NCI-H524 (cell line): ENCODE results near the gene ERN1.
"Not testable (repeated sequence)": the region's sequence is repeated elsewhere in the genome, so short reads cannot be mapped to it uniquely, and the experiment has no call there.

Experiments used
- DNase-seq, 2 experiments: peaks; one replicate each; lab custom pipeline; 2025; lab: John Stamatoyannopoulos, UW

ERN1 gene

DNA sequence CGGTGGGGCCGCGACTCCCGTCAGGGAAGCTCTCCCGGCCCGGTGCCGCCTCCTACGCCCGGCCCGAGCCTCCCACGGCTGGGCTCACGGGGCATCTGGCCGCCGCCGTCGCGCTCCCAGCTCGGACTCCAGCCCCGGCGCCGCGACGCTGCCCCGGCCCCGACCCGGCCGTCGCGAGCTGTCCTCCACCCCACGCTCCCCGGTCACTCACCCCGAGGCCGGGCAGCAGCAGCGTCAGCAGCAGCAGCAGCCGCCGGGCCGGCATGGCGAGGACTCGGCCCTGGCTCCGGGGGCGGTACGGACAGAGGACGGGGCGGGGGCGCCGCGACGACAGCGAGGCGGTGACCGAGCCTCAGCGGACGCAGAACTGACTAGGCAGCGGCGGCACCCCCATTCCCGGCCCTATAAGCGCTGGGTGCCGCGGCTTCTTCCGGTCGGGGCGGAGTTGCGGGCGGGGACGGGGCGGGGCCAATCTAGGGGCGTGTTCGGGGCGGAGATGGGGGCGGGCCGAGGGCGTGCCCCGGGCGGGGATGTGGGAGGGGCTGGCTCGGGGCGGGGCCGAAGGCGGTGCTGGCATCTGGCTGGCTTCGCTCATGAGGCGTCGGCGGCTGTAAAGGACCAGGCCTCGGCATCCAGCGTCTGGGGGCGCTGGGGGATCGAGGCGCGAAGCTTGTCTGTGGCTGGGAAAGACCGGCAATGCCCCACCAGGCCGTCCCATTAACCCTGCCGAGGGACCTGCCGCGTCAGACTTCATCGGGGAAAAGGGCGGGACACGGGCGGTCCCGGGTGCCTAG is at the start of gene ERN1:
TSS of gene ERN1 (minus strand) at position 380 of the 794 bp plus-strand sequence. CDS start at position 265, 115 bp downstream.
- DNase-seq: peak; percentile 84 to 88

DNA sequence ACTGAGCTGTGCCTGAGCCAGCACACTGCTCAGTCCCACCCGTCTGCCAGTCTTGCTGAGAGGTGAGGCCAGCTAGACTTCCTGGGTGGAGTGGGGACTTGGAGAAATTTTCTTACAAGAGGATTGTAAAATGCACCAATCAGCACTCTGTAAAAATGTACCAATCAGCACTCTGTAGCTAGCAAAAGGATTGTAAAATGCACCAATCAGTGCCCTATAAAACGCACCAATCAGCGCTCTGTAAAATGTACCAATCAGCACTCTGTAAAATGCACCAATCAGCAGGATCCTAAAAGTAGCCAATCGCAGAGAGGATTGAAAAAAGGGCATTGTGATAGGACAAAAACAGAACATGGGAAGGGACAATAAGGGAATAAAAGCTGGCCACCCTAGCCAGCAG is 49.1 kb upstream of the ERN1 start:
- not testable (repeated sequence) for DNase-seq

DNA sequence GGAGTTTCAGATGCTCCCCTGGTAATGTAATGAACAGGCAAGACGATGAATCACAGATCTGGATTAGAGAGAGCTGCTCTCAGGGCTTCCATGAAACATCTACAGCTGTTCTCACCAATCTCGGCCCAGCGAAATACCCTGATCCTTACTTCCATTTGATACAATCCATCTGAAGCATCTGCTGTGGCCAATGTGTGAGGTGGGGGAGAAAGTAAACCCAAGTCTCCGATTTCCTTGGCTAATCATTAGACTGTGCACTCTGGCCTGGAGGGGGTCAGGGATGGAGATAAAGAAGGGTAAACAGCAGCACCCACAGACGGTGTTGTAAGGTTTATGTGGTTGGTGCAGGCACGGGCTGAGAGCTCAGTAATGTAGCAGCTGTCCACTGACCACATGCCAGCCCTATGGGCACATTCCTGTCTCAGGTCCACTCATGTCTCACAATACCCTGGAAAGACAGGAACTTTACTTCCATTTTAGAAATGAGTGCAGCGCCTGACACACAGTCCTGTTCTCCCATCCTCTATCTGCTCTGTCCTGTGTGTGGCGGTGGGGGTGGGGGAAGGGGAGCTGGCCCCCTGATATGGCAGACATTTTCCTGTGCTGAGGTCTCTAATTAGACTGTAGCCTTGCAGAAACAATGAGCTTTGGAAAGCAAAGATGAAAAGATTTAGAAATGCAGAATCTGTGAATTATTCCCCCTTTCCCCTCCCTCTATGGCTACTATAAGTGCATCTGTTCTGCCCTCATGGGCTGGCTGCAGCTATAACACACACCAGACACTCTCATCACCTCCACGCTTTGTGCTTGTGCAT is 48.3 kb upstream of the ERN1 start:
- DNase-seq: peak; percentile 34 to 81

DNA sequence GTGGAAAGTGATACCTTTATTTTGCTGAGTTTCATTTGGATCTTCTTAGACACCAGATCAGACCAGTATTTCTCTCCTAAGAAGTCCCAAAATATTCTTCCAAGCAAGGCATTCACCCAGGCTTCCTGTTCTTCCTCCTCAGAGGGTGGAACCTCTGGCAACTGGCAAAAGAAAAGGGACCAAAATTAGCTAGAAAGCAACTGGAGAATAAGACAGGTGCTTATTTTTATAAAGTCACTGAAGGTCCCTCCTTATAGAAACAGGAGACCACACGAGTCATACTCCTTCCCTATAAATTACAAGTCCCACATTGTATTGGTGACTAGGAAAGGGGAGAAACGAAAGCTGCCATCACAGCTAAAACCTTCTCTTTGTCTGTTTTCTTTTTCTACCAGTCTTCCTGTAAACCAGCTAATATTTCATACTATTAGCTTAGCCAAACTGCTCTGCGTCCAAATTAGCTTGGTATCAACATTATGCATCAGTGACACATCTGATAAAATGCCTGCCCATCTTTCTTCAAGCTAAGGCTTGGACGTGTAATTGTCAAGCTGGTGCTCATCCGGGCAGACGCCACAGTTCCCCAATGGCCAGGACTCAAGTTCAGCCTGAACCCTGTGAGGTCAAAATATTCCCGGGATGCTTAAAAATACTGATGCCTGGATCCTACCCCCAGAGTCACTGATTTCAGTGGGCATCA is 47.5 kb upstream of the ERN1 start:
- no peak for DNase-seq

DNA sequence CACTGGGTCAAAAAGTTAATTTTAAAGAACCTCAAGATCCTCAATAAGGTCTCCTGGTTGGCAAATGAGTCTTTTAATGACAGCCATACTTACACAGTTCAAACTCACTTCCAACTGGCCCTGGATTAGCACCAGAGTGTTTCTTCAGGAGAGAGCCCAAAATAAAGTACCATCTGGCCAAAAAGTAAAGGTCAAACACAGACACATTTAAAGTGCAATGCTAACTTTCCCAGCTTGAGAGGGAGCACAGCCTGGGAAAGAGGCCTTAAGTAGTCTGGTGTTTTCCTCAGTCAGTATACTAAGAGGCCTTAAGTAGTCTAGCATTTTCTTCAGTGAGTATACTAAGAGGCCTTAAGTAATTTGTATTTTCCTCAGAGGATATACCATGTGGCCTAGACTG is 46.6 kb upstream of the ERN1 start:
- peak; percentile 89 to 91 for DNase-seq

DNA sequence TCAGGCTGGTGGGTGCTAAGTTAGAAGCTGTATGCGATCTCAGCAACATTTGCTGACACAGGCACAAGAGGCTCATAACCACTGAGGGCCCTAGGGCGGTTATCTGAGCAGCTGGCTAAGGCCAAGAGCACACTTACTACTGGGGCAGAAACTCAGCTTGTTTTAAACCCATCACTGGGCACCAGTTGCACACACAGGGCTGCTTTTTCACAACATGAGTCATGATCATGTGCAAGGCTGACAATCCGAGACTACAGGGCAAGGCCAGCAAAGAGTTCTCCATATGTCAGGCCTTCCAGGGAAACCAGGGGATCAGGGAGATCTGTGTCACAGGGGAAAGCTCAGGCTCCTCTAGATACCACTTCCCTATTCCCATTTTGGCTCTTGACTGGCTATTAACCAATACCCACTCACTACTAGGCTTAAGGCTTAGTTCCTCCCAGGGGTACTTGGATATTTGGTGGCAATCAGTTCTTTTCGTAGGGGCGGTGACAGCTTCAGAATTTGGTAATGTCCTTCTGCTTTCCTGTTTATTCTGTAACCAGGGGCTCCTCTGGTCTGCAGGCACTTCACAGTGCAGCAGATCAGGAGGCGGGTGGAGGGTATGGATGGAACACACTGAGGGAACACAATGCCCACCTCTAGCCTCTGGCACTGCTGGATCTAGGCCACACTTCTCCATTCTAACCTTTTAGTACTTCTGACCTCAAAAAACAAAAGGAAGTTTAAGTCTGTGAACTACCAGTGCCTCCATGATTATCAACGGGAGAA is 44.9 kb upstream of the ERN1 start:
- peak; percentile 96 to 99 for DNase-seq

DNA sequence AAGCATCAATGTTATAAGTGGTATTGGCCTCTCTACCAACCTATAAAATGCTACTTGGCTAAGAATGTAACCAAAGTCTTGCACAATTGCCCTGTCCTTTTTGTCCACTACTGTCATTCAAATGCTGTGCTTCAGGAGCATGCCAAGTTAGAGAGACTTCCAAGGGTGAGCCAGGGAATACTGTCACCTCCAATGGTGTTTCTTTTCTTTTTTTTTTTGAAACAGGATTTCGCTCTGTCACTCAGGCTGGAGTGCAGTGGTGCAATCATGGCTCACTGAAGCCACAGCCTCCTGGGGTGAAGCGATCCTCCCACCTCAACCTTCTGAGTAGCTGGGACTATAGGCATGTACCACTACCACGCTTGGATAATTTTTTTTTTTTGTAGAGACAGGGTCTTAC is 43.7 kb upstream of the ERN1 start:
- no peak for DNase-seq

DNA sequence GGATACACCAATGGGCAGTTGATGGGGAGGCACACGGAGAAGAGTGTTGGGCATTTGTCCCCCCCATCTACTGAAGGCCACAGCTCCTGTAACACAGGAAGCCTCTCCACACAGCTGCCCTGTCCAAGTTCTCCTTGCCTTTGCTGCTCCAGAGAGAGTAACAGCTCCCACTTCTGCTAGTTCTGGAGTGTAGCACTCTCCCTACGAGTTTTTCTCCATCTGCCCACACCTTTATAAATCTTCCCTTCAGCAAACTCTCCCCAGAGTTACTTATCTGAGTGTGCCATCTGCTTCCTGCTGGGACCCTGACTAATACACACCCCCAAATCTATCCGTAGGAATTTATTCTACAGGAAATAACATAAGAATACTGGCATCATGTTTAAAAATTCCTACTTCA is 42.6 kb upstream of the ERN1 start:
- DNase-seq: peak; percentile 32 to 68

DNA sequence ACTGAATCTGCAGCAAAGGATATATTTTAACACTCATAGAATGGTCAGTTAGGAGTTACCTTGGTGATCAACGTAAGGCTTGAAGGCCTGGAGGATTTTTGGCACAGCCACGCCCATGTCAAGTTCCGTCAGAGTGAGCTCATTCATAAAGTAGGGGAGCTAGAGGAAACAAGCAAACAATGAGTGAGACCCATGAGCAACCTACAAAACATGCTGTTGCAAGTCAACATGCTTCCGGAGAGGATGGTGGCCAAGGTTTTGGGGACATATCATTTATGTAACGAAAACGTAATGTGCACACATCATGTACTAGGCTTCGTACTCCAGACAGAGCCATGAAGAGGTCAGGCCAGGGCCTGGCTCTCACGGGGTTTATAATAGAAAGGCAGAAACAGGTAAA is 41.1 kb upstream of the ERN1 start:
- no peak for DNase-seq

DNA sequence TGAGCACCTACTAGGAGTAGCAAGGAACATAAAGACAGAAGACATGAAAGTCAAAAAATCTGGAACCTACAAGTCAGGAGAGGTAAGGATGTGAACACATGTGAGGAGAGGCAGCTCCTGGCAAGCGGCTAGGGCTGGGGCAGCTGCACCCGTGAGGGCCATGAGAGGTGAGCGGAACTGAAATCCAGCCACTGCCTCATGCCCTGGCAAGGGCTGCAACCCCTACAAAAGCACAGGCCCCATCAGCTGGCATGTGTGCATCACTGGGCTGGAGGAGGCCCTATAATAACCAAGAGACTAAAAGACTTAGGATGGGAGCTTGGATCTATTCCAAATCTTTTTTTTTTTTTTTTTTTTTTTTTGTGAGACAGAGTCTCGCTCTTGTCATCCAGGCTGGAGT is 40.3 kb upstream of the ERN1 start:
- DNase-seq: no peak

DNA sequence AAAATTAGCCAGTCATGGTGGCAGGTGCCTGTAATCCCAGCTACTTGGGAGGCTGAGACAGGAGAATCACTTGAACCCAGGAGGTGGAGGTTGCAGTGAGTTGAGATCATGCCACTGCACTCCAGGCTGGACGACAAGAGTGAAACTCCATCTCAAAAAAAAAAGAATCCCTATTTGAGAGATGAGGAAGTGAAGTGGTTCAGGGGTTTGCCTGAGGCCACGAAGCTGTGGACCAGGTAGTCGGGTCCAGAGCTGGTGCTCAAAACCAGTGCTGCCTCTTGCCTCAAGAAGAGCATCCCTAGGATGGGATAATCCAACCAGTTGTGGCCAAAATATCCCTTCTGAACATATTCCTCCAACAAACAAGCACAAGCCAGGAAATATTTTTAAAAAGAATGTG is 37.7 kb upstream of the ERN1 start:
- DNase-seq: not testable (repeated sequence)

DNA sequence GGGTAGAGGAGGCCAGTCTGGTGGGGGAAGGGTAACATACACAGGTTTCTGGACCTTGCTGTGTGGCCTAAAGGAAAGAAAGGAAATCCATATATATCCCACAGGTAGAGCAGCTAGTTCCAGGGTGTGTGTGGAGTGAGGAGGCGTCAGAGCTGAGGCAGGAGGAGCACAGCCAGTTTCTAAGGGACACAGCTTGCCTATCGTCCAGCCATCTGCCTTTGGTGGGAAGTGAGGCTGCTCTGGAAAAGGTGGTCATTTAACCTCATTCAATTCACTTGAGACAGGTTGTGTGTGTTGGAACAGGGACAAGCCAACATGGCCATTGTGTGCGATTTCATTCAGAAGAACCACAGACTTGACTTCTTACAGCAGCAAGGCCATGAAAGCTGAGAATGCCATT is 36.9 kb upstream of the ERN1 start:
- no peak for DNase-seq

DNA sequence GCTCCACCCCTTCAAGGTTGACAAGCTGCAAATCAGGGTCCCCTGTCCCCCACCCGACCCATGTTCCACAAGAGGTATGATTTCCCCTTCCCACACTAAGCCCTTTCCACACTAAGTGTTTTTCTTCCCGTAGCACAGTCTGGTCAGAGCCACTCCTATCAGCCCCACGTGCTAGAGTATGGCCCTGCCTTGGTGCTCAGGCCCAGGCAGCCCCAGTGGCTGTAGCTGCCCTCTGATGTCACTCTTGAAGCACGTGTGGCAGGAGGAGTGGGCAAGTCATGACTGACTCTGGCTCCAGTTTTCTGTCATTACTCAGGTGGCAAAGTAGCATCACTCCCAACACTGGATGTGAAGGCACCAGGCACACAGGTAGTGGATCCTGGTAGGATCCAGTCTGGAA is 35.4 kb upstream of the ERN1 start:
- no peak for DNase-seq

DNA sequence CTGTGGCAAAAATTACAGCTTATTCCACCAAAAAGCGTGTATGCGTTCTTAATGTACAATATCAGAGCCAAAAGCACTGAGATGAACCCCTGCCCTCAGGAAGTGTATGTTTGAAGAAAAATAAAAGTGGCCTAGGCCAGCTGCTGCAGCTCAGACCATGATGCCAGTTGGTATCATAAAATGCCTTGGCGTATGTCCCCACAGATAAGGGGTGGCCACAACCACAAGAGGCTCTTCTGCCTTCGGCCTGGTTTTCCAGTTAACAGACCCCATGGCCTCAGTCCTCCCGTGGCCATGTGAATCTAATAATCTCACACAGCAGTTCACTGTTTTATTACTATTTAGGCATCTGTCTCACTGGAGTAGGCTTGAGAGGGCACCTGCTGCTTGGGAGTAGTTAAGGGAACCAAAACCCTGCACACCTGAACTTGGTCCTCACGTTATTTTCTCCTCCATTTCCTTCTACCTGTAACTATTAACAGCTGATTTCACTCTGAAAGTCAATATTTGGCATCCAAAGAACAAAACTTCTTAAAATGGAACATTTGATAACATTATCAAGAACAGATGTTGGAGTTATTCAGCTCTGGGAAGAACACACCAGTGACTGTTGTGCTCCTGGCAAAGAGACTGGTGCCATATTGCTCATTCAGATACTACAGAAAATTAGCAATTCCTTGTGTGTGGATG is 34.8 kb upstream of the ERN1 start:
- DNase-seq: no peak

DNA sequence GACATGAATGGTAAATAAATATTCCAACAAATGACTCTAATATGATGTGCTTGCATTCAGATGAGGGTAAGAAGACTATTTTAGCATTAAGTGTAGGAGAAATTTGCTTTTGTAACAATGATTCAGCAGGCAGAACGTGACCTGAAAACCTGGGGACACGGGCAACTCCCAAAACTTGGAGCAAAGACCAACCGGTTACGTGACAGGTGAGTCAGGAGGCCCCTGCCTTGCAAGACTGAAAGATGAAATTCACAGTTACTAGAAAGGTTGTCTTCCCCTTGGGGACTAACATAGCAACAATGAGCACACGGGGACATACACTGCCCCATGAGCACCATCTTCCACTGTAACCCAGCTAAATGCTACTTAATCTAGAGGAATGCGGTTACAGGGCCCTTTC is 33.5 kb upstream of the ERN1 start:
- no peak for DNase-seq

DNA sequence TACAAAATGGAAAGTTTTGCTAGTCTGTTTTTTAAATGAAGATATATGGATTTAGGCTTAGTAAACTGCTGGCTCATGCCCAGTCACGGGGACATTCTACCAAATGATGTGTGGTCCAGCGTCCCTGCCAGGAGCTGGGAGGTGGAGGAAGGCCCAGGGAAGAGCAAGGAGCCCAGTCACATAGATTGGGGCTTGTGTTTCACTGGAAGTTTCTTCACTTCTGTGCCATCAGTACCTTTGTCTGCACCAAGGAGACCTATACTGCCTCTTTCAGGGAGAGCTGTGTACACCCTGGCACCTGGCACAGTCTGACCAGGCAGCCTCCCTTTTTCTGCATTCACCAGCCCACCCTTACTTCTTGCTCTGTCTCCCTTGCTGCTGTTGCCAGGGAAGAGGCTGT is 32.6 kb upstream of the ERN1 start:
- DNase-seq: no peak

DNA sequence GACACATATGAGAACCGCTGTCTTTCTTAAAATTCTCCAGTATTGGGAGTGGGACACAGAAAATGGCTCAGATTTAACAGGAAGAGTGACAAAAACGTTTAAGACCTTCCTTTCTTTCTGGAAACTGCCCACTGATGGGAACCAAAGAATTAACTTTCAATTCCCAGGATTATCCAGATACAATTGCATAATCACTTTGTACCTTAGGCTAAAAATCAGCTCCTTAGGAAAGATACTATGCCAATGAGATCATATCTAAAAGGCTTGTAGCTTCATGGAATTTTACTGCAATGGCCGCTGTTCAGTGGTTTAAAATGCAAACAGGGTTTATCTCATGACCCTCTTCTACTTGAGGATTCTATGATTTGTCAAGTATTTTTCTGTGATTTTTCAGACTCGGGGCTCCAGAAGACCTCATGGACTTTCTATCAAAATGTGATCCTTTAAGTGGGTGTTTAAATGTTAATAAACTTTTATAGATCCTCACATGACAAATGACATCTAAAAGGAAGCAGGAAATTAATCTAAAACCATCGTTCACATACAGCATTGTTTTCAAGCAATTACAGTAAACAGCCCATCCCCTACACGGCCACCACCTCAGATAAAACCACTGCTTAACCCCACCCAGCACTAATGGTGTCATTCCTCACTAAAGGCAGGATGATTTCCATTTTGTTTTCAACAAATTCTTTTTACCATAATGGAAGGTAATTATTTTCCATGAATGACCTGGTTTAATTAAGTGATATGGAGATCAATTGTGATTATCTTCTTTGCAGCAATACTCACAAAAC is 31.6 kb upstream of the ERN1 start:
- no peak for DNase-seq

DNA sequence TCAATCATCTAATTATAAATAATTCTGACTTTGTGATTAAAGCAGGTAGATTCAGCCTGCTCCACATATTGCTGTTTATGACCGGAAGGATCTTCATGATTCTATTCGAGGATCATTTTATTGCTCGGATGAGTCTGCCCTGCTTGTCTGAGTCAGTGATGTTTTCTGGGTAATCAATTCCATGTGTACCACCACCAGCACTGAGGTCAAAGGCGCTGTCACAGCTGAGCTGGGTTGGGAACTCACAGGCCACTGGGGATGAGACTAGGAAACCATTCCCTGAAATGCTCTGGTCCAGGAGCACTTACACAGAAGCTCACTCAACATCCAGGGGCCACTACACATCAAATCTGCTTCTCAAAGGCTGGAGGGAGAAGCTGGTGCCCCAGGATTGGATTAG is 30.4 kb upstream of the ERN1 start:
- DNase-seq: no peak

DNA sequence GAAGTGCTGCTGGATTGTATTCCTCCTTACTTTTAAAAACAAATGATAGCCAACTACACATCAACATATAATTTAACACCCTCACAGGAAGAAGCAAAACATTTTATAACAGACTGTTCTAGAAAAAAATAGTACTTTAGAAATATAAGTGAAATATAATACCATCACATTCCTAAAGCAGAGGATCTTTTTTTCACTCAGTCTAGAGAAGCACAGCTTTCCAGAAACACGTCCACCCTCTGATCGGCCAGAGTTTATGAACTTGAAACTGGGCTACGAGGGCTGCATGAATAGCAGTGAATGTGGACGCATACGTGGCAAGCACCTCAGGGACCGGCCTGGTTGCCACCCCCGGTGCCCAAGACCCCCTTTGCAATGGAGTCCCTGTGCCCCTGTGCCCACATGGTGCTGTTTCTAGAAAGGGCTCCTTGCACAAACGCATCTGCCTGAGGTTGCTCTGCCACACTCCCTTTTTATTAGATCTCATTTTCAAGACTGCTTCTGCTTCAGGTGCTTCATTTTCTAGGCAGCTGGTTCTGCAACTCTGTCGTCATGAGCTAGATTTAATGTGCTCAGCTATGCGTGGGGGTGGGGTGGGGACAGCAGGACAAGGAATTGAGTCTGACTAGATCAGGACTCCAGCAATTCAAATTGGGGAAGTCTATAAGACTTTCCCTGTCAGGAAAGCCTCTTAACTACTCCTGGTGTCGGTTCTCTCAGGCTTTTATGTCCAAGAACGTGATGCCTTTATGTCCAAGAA is 29.1 kb upstream of the ERN1 start:
- DNase-seq: no peak

DNA sequence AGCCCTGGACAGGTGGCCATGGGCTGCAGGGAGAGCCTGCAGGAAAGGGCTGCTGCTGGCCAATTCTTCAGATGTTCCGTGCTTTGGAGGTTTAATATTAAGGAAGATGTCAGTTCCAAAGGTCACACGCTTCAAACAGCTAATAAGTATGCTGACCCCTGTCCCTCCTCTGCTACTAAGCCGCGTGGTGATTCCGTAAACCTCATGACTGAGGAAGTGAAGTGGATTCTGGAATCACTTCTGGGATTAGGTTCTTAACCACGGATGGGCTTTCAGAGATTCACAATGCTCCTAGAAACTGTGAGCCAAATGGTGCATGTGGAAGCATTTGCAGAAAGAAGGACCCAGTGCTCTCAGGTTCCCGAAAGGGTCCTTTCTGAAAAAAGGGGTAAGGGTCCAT is 28.5 kb upstream of the ERN1 start:
- peak in 1 of 2 experiments; percentile 12 for DNase-seq
